ENCODE data around the gene EML6.

Gene EML6

GRCh38 chr2:54950811-54951210, 227.3 kb downstream of the EML6 start:
- DNase-seq = no peak

DNA sequence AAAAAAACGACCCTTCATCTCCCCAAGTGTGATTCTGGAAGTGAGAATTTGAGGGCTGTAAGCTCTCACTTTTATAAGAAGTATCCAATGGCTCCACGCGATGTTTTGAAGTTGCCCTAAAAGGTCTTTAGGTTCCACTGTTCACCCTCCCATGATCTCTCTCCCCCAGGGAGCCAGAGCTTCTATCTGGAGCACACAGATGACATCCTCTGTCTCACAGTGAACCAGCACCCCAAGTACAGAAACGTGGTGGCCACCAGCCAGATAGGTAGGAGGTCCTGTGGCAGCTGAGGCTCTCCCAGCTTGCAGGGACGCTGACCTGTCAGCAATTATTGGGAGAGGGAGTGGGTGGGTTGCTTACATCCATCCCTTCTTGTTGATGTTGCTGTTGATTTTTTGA, 229.0 kb downstream of the EML6 start:
- no peak for DNase-seq

DNA sequence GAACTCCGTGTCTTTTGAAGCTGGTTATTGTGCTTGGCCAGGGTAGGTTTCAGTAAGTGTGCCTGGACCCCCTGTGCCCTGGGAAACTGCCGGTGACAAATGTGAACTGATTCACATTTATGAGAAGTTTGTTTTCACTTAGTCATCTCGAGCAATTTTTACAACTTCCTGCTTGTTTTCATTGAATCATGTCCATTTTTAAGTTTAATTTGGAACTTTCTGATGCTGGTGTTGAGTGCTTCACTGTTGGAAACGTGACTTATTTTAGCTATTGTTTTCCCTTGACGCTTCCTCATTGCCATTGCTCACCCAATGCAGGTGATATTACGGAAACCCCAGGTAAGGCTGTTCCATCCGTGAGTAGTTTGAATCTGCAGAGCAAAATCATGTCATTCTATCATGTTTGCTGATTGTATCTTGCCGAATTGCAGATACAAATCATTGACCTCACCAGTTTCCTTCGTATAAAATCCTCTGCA, 229.6 kb downstream of the EML6 start:
- DNase-seq = no peak

- DNase-seq = no peak
Measured at GRCh38 chr2:54954158-54954557, 230.7 kb downstream of the EML6 start.

DNA sequence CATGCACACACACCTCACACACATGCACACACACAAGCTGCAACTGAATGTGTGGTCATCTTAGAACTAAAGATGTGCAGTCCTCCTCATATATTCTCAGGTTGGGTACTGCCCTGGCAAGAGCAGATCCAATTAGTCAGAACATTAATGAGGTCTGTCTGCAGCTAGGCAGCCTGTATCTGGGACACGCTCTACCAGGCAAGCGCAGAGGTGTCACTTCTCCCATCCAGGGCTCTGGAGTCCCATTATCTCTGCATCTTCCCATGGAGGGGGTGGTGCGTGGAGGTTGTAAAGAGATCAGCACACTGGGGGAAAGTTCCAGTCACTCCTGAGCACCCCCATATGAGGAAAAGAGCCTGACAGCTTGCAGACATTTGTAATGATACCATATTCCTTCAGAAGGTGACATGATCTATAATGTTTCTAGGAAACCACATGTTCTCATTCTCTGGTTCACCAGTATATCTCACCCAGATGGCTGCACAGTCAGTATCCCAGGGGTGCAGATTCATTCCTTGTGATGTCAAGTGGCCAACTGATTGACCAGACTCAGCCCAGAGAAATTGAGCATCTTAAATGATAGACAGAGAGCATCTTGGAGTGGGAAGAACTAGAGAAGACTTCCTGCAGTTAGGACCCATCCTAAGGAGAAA, 231.4 kb downstream of the EML6 start:
- no peak for DNase-seq

GRCh38 chr2:54955358-54956110, 232.1 kb downstream of the EML6 start:
- DNase-seq = no peak

DNA sequence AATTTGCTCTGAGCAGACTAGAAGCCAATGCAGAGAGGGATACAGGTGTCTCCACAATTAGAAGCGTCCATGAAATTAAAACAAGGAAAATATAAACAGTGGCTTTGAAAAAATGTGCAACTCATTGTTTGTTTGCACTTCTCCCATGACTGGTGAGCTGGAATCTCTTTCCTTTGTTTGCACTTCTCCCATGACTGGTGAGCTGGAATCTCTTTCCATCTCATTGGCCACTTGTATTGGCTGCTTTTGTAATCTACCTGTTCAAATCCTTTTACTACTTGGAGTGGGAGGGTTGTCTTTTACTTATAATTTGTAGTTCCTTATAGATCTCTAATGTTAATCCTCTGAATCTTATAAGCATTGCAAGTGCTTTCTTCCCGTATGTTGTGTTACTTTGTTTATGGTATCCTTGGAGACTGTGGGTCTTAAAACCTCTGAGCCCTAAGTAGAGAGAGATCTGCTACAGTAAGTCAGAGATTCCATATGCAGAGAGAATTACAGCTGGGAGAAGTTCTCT, 232.7 kb downstream of the EML6 start:
- no peak for DNase-seq

GRCh38 chr2:54957321-54957999, 234.0 kb downstream of the EML6 start:
- no peak for DNase-seq

DNA sequence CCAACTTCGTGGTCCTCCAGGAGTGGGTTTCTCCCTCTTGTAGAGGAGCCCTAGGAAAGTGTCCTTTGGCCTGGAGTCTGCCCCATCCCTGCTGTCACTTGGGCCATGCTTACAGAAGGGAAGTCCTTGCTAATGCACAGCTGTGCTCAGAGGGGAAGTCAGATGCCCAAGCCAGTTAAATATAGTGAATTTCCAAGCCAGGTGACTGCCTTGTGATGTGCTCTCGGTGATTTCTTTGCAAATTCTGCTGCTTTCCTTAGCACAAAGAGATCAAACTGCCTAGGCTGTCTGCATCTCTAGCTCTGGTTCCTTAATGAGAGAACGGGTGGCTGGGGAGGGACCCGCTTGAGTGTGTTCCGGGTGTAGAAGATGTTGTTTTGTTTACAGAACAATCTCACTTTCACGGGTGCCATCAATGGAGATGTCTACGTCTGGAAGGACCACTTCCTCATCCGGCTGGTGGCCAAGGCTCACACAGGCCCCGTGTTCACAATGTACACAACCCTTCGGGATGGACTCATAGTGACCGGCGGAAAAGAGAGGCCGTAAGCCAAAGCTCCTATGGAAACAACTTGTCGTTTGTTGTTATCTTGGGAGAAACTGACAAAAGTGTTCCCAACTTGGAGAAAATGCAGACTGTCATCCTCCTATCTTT, 235.4 kb downstream of the EML6 start:
- no peak for DNase-seq

- no peak for DNase-seq
Measured at GRCh38 chr2:54960164-54960563, 236.7 kb downstream of the EML6 start.

- no peak for DNase-seq
Measured at GRCh38 chr2:54962511-54962910, 239.0 kb downstream of the EML6 start.

GRCh38 chr2:54962935-54963440, 239.5 kb downstream of the EML6 start:
- DNase-seq = no peak

DNA sequence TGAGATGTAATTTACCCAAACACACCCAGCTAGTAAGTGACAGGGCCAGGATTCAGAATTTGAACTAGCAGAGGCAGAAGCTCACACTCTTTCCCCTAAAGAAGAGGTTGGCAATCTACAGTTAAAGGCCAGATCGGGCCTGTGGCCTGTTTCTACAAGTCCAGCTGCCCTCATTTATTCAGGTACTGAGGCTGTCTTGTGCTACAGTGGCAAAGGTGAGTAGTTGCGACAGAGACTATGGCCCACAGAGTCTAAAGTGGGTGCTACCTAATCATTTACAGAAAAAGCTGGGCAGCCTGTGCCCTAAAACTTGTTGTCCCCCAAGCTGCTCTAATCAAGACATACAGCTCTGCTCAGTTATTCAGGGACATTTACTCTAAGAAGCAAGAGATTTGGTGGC, 240.0 kb downstream of the EML6 start:
- DNase-seq = no peak

- DNase-seq = no peak
Measured at GRCh38 chr2:54964271-54964670, 240.8 kb downstream of the EML6 start.

DNA sequence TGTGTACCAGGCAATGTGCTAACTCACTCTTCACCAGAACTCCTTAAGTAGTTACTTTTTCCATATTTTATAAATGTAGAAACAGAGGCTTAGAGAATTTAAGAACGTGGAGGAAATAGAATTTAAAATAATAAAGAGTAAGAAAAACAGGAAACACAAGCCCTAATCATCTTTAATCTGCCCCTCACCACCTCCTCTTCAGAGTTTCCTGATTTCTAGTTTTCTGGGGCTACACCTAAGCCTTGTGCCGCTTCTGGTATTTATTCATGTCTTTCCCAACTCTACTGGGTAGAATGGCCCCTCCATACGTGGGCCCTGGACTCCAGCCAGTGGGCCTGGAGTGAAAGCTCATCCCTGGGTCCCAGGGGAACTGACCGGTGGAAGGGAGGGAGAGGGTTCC, 241.4 kb downstream of the EML6 start:
- no peak for DNase-seq

DNA sequence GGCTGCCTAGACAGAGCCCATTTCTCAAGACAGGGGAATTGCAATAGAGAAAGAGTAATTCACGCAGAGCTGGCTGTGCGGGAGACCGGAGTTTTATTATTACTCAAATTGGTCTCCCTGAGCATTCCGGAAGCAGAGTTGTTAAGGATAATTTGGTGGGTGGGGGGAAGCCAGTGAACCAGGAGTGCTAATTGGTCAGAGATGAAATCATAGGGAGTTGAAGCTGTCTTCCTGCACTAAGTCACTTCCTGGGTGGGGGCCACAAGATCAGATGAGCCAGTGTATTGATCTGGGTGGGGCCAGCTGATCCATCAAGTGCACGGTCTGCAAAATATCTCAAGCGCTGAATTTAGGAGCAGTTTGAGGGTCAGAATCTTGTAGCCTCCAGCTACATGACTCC, 242.0 kb downstream of the EML6 start:
- no peak for DNase-seq

- DNase-seq = no peak
Measured at GRCh38 chr2:54966165-54966832, 242.8 kb downstream of the EML6 start.

DNA sequence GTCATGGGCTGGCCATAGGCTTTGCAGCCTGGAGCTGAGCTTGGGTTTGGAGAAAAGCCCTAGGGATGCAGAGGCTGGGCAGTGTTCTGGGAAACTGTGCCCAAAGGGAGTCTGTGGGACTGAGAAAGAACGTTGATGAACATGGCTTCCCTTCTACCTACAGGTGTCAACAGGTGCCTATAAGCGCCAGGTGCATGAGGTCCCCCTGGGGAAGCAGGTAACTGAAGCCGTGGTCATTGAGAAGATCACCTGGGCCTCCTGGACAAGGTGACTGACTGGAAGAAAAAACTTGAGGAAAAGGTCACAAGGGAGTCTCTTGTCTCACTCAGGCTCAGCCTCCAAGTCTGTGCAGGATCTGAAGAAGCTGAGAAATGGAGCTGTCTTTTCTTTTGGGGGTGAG, 243.4 kb downstream of the EML6 start:
- DNase-seq = no peak

DNA sequence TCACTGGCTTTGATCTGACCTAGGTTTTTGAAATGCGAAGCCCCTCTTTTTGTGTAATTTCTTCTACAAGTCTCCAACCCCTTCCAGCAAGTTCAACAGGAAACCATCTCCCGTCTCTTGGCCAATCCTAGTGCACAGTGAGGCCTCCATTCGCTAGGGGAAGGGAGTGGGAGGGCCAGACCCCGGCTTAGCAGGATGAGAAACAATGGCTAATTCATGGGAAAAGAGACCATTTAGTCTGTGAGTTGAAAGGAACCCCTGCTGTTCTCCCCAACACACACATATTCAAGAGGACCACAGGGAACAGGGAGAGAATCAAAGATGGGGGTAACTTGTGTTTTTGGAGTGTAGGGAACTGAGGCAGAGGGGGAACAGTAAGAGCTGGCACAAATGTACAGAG, 243.8 kb downstream of the EML6 start:
- DNase-seq = no peak

DNA sequence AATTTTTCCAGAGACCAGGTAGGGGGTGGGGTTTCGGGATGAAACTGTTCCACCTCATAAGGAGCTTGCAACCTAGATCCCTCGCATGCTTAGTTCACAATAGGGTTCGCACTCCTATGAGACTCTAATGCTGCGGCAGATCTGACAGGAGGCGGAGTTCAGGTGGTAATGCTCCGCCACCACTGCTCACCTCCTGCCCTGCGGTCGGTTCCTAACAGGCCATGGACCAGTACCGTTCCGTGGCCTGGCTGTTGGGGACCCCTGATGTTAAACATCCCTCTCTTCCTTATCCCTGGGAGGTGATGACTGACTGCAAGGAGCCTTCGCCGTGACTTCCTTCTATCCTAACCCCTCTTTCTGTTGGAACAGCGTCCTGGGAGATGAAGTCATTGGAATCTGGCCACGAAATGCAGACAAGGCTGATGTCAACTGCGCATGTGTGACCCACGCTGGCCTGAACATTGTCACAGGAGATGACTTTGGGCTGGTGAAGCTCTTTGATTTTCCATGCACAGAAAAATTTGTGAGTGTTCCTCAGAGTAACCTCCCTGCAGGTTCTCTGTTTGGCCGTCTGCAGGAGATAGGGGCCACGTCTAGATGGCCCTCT, 244.4 kb downstream of the EML6 start:
- DNase-seq = no peak

GRCh38 chr2:54968561-54969218, 245.2 kb downstream of the EML6 start:
- no peak for DNase-seq

Data from activated gamma-delta T cell (primary cell).